Panc1 (cell line): Measurements from ENCODE around the gene TULP4. TPM values are rescaled to one million over a fixed set of nuclear protein-coding genes. Genes with fewer than 3 reads are reported as not detected.
A peak's percentile ranks its signal among the peaks of the same experiment; 100 is the strongest.
"Not testable (repeated sequence)": the region's sequence is repeated elsewhere in the genome, so short reads cannot be mapped to it uniquely, and the experiment has no call there.

Source experiments
- ATAC-seq: fragments of 200-7000 bp; cut with Tn5 transposase; 2 replicates; pipeline ENCODE4 v1.9.1; 2020; ENCODE audit warnings: mild to moderate bottlenecking, moderate library complexity
- BruUV-seq: library from RNA; stranded (reverse); fragments of 400-500 nt; replicated peaks from 2 replicates; lab custom pipeline; 2021; lab: Mats Ljungman, UMichigan
- CTCF ChIA-PET: fragments of 300-600 bp; sonication (Branson Sonifier 250); formaldehyde crosslinking; loops from one replicate; lab custom pipeline; 2022; ENCODE audit warnings: antibody characterized with exemption; lab: Charles Lee
- POLR2A ChIA-PET: fragments of 300-600 bp; sonication (Branson Sonifier 250); formaldehyde crosslinking; loops from one replicate; lab custom pipeline; 2022; ENCODE audit warnings: antibody characterized with exemption; lab: Charles Lee
- DNase-seq: peaks from one replicate; pipeline ENCODE4 v3.0.0-alpha.2; 2010; ENCODE audit warnings: low read depth, low spot score
- H3K27ac ChIP-seq: 2 replicates; pipeline ENCODE4 v1.5.1; 2011; ENCODE audit warnings: mild to moderate bottlenecking, low read length, inconsistent platforms
- H3K27me3 ChIP-seq: fragments of 200-500 bp; sonication (Bioruptor generic); 2 replicates; pipeline ENCODE4 v1.6.0; 2014; ENCODE audit warnings: low read length, inconsistent platforms; ENCODE audit not compliant: control insufficient read depth, insufficient read depth
- H3K36me3 ChIP-seq: fragments of 200-500 bp; sonication (Bioruptor generic); 2 replicates; pipeline ENCODE4 v1.5.1; 2014; ENCODE audit warnings: inconsistent platforms, mild to moderate bottlenecking, low read length, moderate library complexity; ENCODE audit not compliant: control insufficient read depth, insufficient read depth
- H3K4me1 ChIP-seq: 2 replicates; pipeline ENCODE4 v1.5.1; 2011; ENCODE audit warnings: inconsistent platforms, mild to moderate bottlenecking, low read length, moderate library complexity; ENCODE audit not compliant: control insufficient read depth, insufficient read depth
- H3K4me3 ChIP-seq, 2 experiments: 2 replicates each; pipeline ENCODE4 v1.5.1; 2011 to 2012; ENCODE audit warnings: low read depth in 2 of 2, low read length in 2 of 2, mild to moderate bottlenecking in 2 of 2, inconsistent platforms in 1 of 2, moderate library complexity in 1 of 2
- H3K9me3 ChIP-seq: fragments of 200-500 bp; sonication (Bioruptor generic); 2 replicates; pipeline ENCODE4 v1.5.1; 2014; ENCODE audit warnings: low read depth, mild to moderate bottlenecking, inconsistent platforms, low read length, moderate library complexity; ENCODE audit not compliant: control insufficient read depth, insufficient read depth
- POLR2AphosphoS5 ChIP-seq: IDR thresholded peaks from 2 replicates; pipeline ENCODE4 v1.6.1; 2012; ENCODE audit warnings: mild to moderate bottlenecking, low read depth, low read length, moderate library complexity
- SIN3A ChIP-seq: IDR thresholded peaks from 2 replicates; pipeline ENCODE4 v1.6.1; 2012; ENCODE audit warnings: low read depth, mild to moderate bottlenecking, low read length, moderate library complexity, borderline replicate concordance; ENCODE audit not compliant: insufficient read depth
- TCF7L2 ChIP-seq: IDR thresholded peaks from 2 replicates; pipeline ENCODE4 v1.6.1; 2011; ENCODE audit warnings: mild to moderate bottlenecking, low read depth, low read length, inconsistent platforms
- in situ Hi-C: cut with HindIII; loops from 2 replicates; pipeline ENCODE4 v1.10.0; 2016; ENCODE audit warnings: low sequenced_read_pairs, low pct_unique_long_range_greater_than_20kb
- intact Hi-C: fragments of 100-400 bp; cut with micrococcal nuclease; formaldehyde crosslinking; loops from one replicate; pipeline ENCODE4 v1.10.0; 2022; ENCODE audit not compliant: unreplicated experiment
- total RNA-seq: library from RNA; stranded (reverse); gene quantifications from one replicate; pipeline ENCODE4 v1.2.1, GENCODE V29; 2021; ENCODE audit not compliant: unreplicated experiment
- TF ChIP-seq, protein P1 (sequence below), 2 experiments: IDR thresholded peaks; 2 replicates each; pipeline ENCODE4 v1.6.1; 2011 to 2012; ENCODE audit warnings: low read depth in 2 of 2, control low read depth in 1 of 2, low read length in 1 of 2, mild to moderate bottlenecking in 1 of 2, moderate library complexity in 1 of 2; ENCODE audit not compliant: insufficient read depth in 1 of 2
- TF ChIP-seq, protein P2 (sequence below): fragments of 450-650 bp; IDR thresholded peaks from 2 replicates; pipeline ENCODE4 v1.5.1; 2017; ENCODE audit warnings: mild to moderate bottlenecking

The TULP4 gene
- total RNA-seq, 1 experiment from 2014 or later = 105 TPM

DNA sequence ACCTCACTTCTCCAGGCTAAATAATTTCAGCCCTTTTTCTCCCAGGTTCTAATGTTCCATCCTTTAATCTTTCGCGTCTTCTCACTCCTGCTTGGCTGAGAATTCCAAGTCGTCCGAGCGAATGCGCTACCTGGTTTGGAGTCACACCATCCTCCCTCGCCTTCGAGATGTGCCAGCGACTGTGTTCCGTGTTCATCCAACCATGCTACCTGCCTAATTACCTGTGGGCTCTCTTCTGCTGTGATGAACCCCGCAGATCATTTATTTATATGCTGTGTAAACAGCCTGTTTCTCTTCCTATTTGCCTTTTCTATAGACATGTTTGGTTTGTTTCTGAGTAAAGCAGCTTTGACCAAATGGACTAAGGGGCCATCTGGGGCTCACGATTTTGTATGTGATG, 164.1 kb downstream of the TULP4 start:
- TF ChIP-seq POLR2AphosphoS5 = no peak
- TF ChIP-seq SIN3A = no peak
- no peak for TF ChIP-seq TCF7L2
- TF ChIP-seq, protein P1, sequence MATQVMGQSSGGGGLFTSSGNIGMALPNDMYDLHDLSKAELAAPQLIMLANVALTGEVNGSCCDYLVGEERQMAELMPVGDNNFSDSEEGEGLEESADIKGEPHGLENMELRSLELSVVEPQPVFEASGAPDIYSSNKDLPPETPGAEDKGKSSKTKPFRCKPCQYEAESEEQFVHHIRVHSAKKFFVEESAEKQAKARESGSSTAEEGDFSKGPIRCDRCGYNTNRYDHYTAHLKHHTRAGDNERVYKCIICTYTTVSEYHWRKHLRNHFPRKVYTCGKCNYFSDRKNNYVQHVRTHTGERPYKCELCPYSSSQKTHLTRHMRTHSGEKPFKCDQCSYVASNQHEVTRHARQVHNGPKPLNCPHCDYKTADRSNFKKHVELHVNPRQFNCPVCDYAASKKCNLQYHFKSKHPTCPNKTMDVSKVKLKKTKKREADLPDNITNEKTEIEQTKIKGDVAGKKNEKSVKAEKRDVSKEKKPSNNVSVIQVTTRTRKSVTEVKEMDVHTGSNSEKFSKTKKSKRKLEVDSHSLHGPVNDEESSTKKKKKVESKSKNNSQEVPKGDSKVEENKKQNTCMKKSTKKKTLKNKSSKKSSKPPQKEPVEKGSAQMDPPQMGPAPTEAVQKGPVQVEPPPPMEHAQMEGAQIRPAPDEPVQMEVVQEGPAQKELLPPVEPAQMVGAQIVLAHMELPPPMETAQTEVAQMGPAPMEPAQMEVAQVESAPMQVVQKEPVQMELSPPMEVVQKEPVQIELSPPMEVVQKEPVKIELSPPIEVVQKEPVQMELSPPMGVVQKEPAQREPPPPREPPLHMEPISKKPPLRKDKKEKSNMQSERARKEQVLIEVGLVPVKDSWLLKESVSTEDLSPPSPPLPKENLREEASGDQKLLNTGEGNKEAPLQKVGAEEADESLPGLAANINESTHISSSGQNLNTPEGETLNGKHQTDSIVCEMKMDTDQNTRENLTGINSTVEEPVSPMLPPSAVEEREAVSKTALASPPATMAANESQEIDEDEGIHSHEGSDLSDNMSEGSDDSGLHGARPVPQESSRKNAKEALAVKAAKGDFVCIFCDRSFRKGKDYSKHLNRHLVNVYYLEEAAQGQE (IDR thresholded peaks at IDR 0.05; ENCODE audit: insufficient read depth in 1 of 2, low read depth in 2 of 2, low read length in 1 of 2) = no peak
- TF ChIP-seq, protein P2, sequence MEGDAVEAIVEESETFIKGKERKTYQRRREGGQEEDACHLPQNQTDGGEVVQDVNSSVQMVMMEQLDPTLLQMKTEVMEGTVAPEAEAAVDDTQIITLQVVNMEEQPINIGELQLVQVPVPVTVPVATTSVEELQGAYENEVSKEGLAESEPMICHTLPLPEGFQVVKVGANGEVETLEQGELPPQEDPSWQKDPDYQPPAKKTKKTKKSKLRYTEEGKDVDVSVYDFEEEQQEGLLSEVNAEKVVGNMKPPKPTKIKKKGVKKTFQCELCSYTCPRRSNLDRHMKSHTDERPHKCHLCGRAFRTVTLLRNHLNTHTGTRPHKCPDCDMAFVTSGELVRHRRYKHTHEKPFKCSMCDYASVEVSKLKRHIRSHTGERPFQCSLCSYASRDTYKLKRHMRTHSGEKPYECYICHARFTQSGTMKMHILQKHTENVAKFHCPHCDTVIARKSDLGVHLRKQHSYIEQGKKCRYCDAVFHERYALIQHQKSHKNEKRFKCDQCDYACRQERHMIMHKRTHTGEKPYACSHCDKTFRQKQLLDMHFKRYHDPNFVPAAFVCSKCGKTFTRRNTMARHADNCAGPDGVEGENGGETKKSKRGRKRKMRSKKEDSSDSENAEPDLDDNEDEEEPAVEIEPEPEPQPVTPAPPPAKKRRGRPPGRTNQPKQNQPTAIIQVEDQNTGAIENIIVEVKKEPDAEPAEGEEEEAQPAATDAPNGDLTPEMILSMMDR = no peak
- ATAC-seq (no peak), DNase-seq (no peak)
- BruUV-seq = no TSS peak
- POLR2A ChIA-PET = no interaction called here
- H3K4me3 ChIP-seq = no peak overlapping the region
- intact Hi-C loops (no loop called here), in situ Hi-C loops (no loop called here)
- H3K9me3 ChIP-seq = no peaks in the 10 kb centered on the region
- H3K27me3 ChIP-seq = no peaks in the 10 kb centered on the region
- H3K27ac ChIP-seq = no peak overlapping the region
- H3K36me3 ChIP-seq = no peaks in the 10 kb centered on the region
- peaks cover 18% of the 10 kb centered on the region for H3K4me1 ChIP-seq
- CTCF ChIA-PET = no interaction called here

DNA sequence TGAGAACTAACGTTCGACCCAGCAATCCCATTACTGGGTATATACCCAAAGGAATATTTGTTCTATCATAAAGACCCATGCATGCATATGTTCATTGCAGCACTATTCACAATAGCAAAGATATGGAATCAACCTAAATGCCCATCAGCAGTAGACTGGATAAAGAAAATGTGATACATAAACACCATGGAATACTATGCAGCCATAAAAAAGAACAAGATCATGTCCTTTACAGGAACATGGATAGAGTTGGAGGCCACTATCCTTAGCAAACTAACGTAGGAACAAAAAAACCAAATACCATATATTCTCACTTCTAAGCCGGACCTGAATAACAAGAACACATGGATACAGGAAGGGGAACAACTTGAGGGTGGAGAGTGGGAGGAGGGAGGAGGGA, 165.5 kb downstream of the TULP4 start:
- H3K27me3 ChIP-seq, CTCF ChIA-PET, ATAC-seq, H3K4me3 ChIP-seq, in situ Hi-C loops, H3K9me3 ChIP-seq, intact Hi-C loops, H3K36me3 ChIP-seq, H3K27ac ChIP-seq, DNase-seq: not testable (repeated sequence)
- TSS peak; percentile 40 for BruUV-seq
- POLR2A ChIA-PET = interaction anchor here (0.5 kb wide), 1 partner anchor 277 kb away, joined by 7 read pairs; no protein-coding TSS in a partner anchor
- peaks cover 18% of the 10 kb centered on the region for H3K4me1 ChIP-seq

DNA sequence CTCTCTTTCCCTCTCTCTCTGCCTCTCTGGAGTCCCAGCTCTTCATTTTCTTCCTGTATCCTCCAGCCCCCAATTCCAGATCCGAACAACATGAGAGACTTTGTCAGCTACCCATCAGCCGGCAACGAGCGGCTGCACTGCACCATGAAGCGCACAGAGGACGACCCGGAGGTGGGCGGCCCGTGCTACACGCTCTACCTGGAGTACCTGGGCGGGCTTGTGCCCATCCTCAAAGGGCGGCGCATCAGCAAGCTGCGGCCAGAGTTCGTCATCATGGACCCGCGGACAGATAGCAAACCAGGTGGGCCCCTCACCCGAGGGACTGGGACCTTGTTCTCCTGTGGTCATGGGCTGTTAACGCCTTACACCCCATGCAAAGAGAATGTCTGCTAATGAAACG, 168.7 kb downstream of the TULP4 start:
- Histone ChIP-seq H3K4me3 (no peak overlapping the region), H3K4me1 (no peaks in the 10 kb centered on the region), H3K27me3 (no peaks in the 10 kb centered on the region), H3K9me3 (no peaks in the 10 kb centered on the region), H3K27ac (no peak overlapping the region), H3K36me3 (no peaks in the 10 kb centered on the region; the same call in 1 of the 2 replicates)
- ChIA-PET CTCF (no interaction called here), POLR2A (no interaction called here)
- ATAC-seq (no peak), DNase-seq (no peak)
- no TSS peak for BruUV-seq
- TF ChIP-seq, protein P1 (IDR thresholded peaks at IDR 0.05; ENCODE audit: insufficient read depth in 1 of 2, low read depth in 2 of 2, low read length in 1 of 2) = no peak
- TF ChIP-seq POLR2AphosphoS5 = no peak
- intact Hi-C loops = no loop called here
- in situ Hi-C loops = no loop called here
